Retinal pigment epithelial cell (primary cell): Measurements from ENCODE around the gene NT5DC4.

Experiments used
- DNase-seq: peaks from one replicate; pipeline ENCODE4 v3.0.0-alpha.2; 2010; ENCODE audit warnings: low read depth
- H3K4me3 ChIP-seq: 2 replicates; pipeline ENCODE4 v1.5.1; 2011; ENCODE audit warnings: mild to moderate bottlenecking, low read length, control low read depth, moderate library complexity
- CTCF ChIP-seq: conservative IDR thresholded peaks from 2 replicates; pipeline ENCODE4 v1.5.1; 2011; ENCODE audit warnings: low read depth, low read length, control low read depth, inconsistent platforms

NT5DC4 gene

DNA sequence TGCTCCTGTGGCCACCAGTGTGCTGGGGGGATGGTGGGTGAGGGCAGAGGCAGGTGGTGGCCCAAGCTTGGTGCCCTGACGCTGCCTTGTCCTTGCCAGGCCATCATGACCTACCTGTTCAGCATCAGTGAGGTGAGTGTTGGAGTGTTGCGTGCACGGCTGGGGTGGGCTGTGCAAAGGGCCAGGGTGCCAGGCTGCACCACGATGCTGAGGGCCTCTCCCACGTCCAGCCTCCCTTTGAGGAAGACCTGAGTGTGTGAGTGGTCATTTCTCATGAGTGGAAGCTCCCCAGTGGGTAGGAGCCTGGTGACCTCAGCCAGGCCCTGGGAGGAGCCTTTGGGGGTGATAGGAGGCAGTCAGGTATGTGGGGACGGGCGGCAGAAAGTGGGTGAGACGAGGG, 3.2 kb downstream of the NT5DC4 start:
- DNase-seq: no peak
- TF ChIP-seq CTCF: no peak
- H3K4me3 ChIP-seq: no peak overlapping the region

GRCh38 chr2:112724591-112725525, 4.0 kb downstream of the NT5DC4 start:
- DNase-seq: no peak

GRCh38 chr2:112725545-112726457, 5.0 kb downstream of the NT5DC4 start:
- H3K4me3 ChIP-seq: no peak overlapping the region
- no peak for TF ChIP-seq CTCF
- no peak for DNase-seq

More at GRCh38 chr2:112724591-112725525, 4.0 kb downstream of the NT5DC4 start:
- TF ChIP-seq CTCF: peak; percentile 46
- no peak overlapping the region for H3K4me3 ChIP-seq

- TF ChIP-seq CTCF: peak; percentile 94
- DNase-seq: no peak
- no peak overlapping the region for H3K4me3 ChIP-seq
Measured at GRCh38 chr2:112726487-112727190, 5.8 kb downstream of the NT5DC4 start.

GRCh38 chr2:112727276-112728028, 6.6 kb downstream of the NT5DC4 start:
- no peak overlapping the region for H3K4me3 ChIP-seq
- DNase-seq: no peak
- TF ChIP-seq CTCF: no peak

GRCh38 chr2:112728029-112728362, 7.2 kb downstream of the NT5DC4 start:
- TF ChIP-seq CTCF: no peak
- no peak for DNase-seq
- no peak overlapping the region for H3K4me3 ChIP-seq
